ENCODE measurements around the gene INCENP. TPM values are rescaled to one million over a fixed set of nuclear protein-coding genes. Genes with fewer than 3 reads are reported as not detected.

Gene INCENP
- total RNA-seq, 2 donors from 2014 or later, result 35.1 to 93.4 TPM

DNA sequence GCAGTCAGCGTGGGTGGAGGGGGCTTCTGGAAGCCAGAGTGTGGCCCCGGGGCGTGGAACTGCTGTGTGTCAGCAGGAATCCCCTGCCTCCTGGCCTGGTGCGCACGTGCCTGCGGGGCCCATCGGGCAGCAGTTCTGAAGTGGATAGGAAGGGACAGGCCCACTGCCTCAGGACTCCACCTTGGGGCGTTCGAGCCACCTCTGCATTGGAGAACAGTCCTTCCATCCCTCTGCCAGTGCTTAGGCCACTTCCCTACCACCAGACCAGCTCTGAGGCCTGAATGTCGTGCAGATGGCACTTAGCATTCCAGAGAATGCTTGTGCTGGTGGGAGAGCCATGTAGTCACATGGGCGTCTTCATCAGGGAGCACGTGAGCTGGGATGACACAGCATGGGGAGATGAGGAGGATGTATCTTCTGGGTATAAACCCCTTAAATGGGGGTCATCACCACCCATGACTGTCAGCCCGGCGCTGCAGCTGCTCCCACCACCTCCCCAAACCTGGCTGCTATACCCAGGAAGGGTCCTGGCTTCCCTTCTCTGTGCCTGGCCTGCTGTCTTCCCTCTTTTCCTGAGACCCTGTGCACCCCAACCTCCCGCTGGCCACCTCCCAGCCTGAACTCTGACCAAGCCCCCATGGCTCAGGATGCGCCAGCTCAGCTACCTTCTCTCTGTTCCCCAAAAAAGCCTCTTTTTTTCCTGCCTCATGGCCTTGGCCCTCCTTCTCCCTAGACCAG is 9.7 kb downstream of the INCENP start:
- H3K9me3 ChIP-seq, result no peaks in the 10 kb centered on the region
- no peak overlapping the region for H3K9ac ChIP-seq (ENCODE audit: low read depth in 2 of 2, low read length in 2 of 2)
- no peaks in the 10 kb centered on the region for H3K36me3 ChIP-seq
- H3K4me3 ChIP-seq, result no peak overlapping the region
- H3K4me1 ChIP-seq, result no peaks in the 10 kb centered on the region
- TF ChIP-seq, protein P1, sequence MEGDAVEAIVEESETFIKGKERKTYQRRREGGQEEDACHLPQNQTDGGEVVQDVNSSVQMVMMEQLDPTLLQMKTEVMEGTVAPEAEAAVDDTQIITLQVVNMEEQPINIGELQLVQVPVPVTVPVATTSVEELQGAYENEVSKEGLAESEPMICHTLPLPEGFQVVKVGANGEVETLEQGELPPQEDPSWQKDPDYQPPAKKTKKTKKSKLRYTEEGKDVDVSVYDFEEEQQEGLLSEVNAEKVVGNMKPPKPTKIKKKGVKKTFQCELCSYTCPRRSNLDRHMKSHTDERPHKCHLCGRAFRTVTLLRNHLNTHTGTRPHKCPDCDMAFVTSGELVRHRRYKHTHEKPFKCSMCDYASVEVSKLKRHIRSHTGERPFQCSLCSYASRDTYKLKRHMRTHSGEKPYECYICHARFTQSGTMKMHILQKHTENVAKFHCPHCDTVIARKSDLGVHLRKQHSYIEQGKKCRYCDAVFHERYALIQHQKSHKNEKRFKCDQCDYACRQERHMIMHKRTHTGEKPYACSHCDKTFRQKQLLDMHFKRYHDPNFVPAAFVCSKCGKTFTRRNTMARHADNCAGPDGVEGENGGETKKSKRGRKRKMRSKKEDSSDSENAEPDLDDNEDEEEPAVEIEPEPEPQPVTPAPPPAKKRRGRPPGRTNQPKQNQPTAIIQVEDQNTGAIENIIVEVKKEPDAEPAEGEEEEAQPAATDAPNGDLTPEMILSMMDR (IDR thresholded peaks at IDR 0.05), result no peak
- H3K27me3 ChIP-seq, result no peaks in the 10 kb centered on the region
- no peak overlapping the region for H3K27ac ChIP-seq
- intact Hi-C loops (cut with DNase I), result no loop called here
- no peak for DNase-seq

- H3K4me3 ChIP-seq, result no peak overlapping the region
- H3K9me3 ChIP-seq, result no peaks in the 10 kb centered on the region
- intact Hi-C loops (cut with DNase I), result no loop called here
- no peak for DNase-seq
- H3K27ac ChIP-seq, result no peak overlapping the region
- TF ChIP-seq, protein P1 (IDR thresholded peaks at IDR 0.05), result no peak
- H3K36me3 ChIP-seq, result peaks cover 10% of the 10 kb centered on the region
- no peaks in the 10 kb centered on the region for H3K27me3 ChIP-seq
- no peaks in the 10 kb centered on the region for H3K4me1 ChIP-seq
- no peak overlapping the region for H3K9ac ChIP-seq (ENCODE audit: low read depth in 2 of 2, low read length in 2 of 2)
These were observed 13.6 kb downstream of the INCENP start for GRCh38 chr11:62137276-62137861.

GRCh38 chr11:62137881-62138629 is 14.2 kb downstream of the INCENP start:
- intact Hi-C loops (cut with DNase I), result no loop called here

DNA sequence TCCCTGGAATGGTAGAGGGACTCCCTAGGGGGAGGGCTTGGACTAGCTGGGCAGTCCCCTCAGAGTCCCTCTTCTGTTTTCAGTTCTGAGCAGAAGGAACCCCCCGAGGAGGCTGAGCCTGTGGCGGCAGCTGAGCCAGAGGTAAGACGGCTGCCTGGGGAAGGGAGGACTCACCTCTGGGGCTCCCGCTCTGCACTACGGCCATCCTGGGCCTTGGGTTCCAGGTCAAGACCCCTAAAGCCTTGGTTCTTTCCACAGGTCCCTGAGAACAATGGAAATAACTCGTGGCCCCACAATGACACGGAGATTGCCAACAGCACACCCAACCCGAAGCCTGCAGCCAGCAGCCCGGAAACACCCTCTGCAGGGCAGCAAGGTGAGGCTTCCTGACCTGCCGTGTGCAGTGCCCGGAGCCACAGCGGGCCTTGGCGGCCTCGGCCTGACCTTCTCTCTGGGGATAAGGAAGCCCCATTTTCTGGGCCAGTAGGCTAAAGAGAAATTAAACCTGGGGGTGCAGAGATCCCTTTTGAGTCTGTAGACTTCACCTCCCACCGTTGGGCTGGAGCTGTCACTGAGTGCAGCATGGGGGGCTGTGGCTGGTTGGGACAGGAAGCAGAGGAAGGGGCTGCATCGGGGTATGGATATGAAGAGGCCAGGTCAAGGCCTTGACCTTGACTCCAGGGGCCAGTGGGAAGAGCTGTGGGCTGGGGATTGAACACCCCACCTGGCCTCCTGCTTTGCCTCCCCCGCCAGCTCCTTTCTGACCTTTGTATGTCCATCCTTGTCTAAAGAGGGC is 15.0 kb downstream of the INCENP start:
- Histone ChIP-seq H3K9ac (ENCODE audit: low read depth in 2 of 2, low read length in 2 of 2) (no peak overlapping the region), H3K4me1 (no peaks in the 10 kb centered on the region), H3K36me3 (peaks cover 10% of the 10 kb centered on the region), H3K4me3 (no peak overlapping the region), H3K27ac (no peak overlapping the region), H3K9me3 (no peaks in the 10 kb centered on the region), H3K27me3 (no peaks in the 10 kb centered on the region)
- TF ChIP-seq, protein P1 (IDR thresholded peaks at IDR 0.05), result no peak
- intact Hi-C loops (cut with DNase I), result no loop called here
- no peak for DNase-seq

More at GRCh38 chr11:62137881-62138629, 14.2 kb downstream of the INCENP start:
- Histone ChIP-seq H3K4me3 (no peak overlapping the region), H3K4me1 (no peaks in the 10 kb centered on the region), H3K9me3 (no peaks in the 10 kb centered on the region), H3K36me3 (peaks cover 10% of the 10 kb centered on the region), H3K9ac (ENCODE audit: low read depth in 2 of 2, low read length in 2 of 2) (no peak overlapping the region), H3K27me3 (no peaks in the 10 kb centered on the region), H3K27ac (no peak overlapping the region)
- TF ChIP-seq, protein P1 (IDR thresholded peaks at IDR 0.05), result no peak
- no peak for DNase-seq
